Measurements from ENCODE around the gene YWHAB. TPM values are rescaled to one million over a fixed set of nuclear protein-coding genes. Genes with fewer than 3 reads are reported as not detected.

Gene YWHAB
- total RNA-seq, 1 donor from 2014 or later: 205 TPM

DNA sequence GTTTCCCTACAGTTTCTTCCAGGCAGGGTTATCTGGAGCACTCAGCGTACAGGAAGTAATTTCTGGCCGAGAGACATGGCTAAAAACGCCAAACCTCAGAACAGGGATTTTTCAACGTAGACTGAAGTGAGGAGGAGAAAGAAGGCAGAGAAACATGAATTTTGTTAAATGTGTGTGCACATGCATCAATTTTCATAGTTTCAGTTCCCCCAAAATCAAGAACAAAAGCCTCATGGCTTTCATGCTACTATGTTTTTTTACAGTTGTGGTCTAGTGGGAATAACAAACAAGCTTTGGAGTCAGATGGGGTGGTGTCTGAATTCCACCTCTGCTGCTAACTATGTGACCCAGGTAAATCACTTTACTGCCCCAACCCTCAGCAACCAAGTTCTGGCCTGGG, 69.8 kb downstream of the YWHAB start:
- Mint-ChIP-seq H3K27me3 (ENCODE audit: unreplicated experiment) (no peaks in the 10 kb centered on the region), H3K36me3 (ENCODE audit: unreplicated experiment) (peaks cover 47% of the 10 kb centered on the region), H3K4me3 (ENCODE audit: unreplicated experiment) (no peak overlapping the region), H3K27ac (ENCODE audit: unreplicated experiment) (no peak overlapping the region), H3K4me1 (ENCODE audit: unreplicated experiment) (peaks cover 22% of the 10 kb centered on the region), H3K9me3 (ENCODE audit: unreplicated experiment) (no peaks in the 10 kb centered on the region)
- DNase-seq (ENCODE audit: extremely low spot score, unreplicated experiment): no peak
- TF ChIP-seq, protein P1, sequence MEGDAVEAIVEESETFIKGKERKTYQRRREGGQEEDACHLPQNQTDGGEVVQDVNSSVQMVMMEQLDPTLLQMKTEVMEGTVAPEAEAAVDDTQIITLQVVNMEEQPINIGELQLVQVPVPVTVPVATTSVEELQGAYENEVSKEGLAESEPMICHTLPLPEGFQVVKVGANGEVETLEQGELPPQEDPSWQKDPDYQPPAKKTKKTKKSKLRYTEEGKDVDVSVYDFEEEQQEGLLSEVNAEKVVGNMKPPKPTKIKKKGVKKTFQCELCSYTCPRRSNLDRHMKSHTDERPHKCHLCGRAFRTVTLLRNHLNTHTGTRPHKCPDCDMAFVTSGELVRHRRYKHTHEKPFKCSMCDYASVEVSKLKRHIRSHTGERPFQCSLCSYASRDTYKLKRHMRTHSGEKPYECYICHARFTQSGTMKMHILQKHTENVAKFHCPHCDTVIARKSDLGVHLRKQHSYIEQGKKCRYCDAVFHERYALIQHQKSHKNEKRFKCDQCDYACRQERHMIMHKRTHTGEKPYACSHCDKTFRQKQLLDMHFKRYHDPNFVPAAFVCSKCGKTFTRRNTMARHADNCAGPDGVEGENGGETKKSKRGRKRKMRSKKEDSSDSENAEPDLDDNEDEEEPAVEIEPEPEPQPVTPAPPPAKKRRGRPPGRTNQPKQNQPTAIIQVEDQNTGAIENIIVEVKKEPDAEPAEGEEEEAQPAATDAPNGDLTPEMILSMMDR (IDR thresholded peaks at IDR 0.05): no peak

DNA sequence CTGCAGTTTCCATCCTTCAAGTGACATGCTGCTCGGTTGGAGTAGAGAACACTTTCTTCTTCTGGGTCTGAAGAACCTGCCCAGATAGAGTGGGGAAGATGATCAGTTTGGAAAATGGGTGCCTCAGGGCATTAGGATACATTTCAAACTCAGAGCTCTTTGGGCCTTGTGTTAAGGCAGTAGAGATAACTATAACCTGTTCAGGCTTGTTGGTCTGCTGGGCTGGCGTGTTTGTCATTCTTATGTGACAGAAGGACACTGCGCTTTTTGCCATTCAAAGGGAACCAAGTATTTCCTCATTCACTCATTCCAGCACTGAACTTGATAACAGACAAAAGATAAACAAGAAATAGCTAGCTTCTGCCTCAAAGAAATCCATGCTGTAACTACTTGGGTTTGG, 70.9 kb downstream of the YWHAB start:
- no peaks in the 10 kb centered on the region for H3K9me3 Mint-ChIP-seq (ENCODE audit: unreplicated experiment)
- H3K27me3 Mint-ChIP-seq (ENCODE audit: unreplicated experiment): no peaks in the 10 kb centered on the region
- no peak for DNase-seq (ENCODE audit: extremely low spot score, unreplicated experiment)
- H3K4me1 Mint-ChIP-seq (ENCODE audit: unreplicated experiment): peaks cover 26% of the 10 kb centered on the region
- H3K36me3 Mint-ChIP-seq (ENCODE audit: unreplicated experiment): peaks cover 40% of the 10 kb centered on the region
- no peak overlapping the region for H3K27ac Mint-ChIP-seq (ENCODE audit: unreplicated experiment)
- TF ChIP-seq, protein P1 (IDR thresholded peaks at IDR 0.05): no peak
- H3K4me3 Mint-ChIP-seq (ENCODE audit: unreplicated experiment): no peak overlapping the region

Other genes with a start within 250 kb of the YWHAB start
- 177 and 185 TPM in 2 replicates for gene ADA, start 234.0 kb upstream of the YWHAB start, total RNA-seq
- gene CCN5, start 170.3 kb upstream of the YWHAB start, total RNA-seq: 18.2 and 24.0 TPM in 2 replicates
- 17.5 and 21.5 TPM in 2 replicates for gene KCNK15, start 139.8 kb upstream of the YWHAB start, total RNA-seq
- 0.73 and 0.75 TPM in 2 replicates for gene RIMS4, start 75.2 kb upstream of the YWHAB start, total RNA-seq
- 56.1 and 65.3 TPM in 2 replicates for gene PABPC1L, start 24.4 kb downstream of the YWHAB start, total RNA-seq
- 23.7 and 24.0 TPM in 2 replicates for gene TOMM34, start 74.7 kb downstream of the YWHAB start, total RNA-seq
- gene STK4, start 80.8 kb downstream of the YWHAB start, total RNA-seq: 25.3 and 29.7 TPM in 2 replicates
- 0.26 and 0.30 TPM in 2 replicates for gene KCNS1, start 215.4 kb downstream of the YWHAB start, total RNA-seq
- gene WFDC5, start 229.5 kb downstream of the YWHAB start, total RNA-seq: not detected in 2 replicates
- not detected in 2 replicates for gene WFDC12, start 238.8 kb downstream of the YWHAB start, total RNA-seq